GM12878 (cell line): ENCODE measurements around the gene SLC38A1. TPM values are rescaled to one million over a fixed set of nuclear protein-coding genes. Genes with fewer than 3 reads are reported as not detected.

Experiments
- BCL11A ChIP-seq: IDR thresholded peaks from 2 replicates; pipeline ENCODE4 v1.6.1; 2011; ENCODE audit warnings: low read depth, low read length
- BMI1 ChIP-seq: fragments of 450-650 bp; IDR thresholded peaks from 2 replicates; pipeline ENCODE4 v1.6.1; 2016; ENCODE audit warnings: mild to moderate bottlenecking, moderate library complexity, borderline replicate concordance
- BRCA1 ChIP-seq: IDR thresholded peaks from 2 replicates; pipeline ENCODE4 v1.6.1; 2011; ENCODE audit warnings: low read depth, low read length, improper control_type of control experiment
- CHD1 ChIP-seq: IDR thresholded peaks from 2 replicates; pipeline ENCODE4 v1.6.1; 2012; ENCODE audit warnings: low read depth, low read length, improper control_type of control experiment
- DPF2 ChIP-seq: fragments of 450-650 bp; IDR thresholded peaks from 2 replicates; pipeline ENCODE4 v1.6.1; 2017; ENCODE audit warnings: mild to moderate bottlenecking
- EGR1 ChIP-seq, 2 experiments: IDR thresholded peaks; 1 replicate in 1 of 2; 2 replicates in 1 of 2; pipeline ENCODE4 v1.6.1; 2011 to 2012; ENCODE audit warnings: low read depth in 2 of 2, low read length in 2 of 2, borderline replicate concordance in 1 of 2, mild to moderate bottlenecking in 1 of 2, moderate library complexity in 1 of 2
- ETV6 ChIP-seq, 2 experiments: fragments of 450-650 bp in 1 of 2; IDR thresholded peaks in 1 of 2; conservative IDR thresholded peaks in 1 of 2; 2 replicates each; pipeline ENCODE4 v1.6.1; 2014; ENCODE audit warnings: antibody characterized with exemption in 1 of 2, borderline replicate concordance in 1 of 2, low read depth in 1 of 2, mild to moderate bottlenecking in 1 of 2, moderate library complexity in 1 of 2
- GABPA ChIP-seq: IDR thresholded peaks from 2 replicates; pipeline ENCODE4 v1.6.1; 2014; ENCODE audit warnings: antibody characterized with exemption, low read depth, mild to moderate bottlenecking, inconsistent platforms
- HCFC1 ChIP-seq: fragments of 150-350 bp; IDR thresholded peaks from 2 replicates; pipeline ENCODE4 v1.6.1; 2014; ENCODE audit warnings: low read length
- HDGF ChIP-seq: fragments of 450-650 bp; IDR thresholded peaks from 2 replicates; pipeline ENCODE4 v1.6.1; 2016; ENCODE audit warnings: antibody characterized with exemption
- IKZF2 ChIP-seq, 2 experiments: fragments of 450-650 bp; IDR thresholded peaks; 2 replicates each; pipeline ENCODE4 v1.6.1; 2017; ENCODE audit warnings: mild to moderate bottlenecking in 2 of 2, moderate library complexity in 2 of 2
- JUND ChIP-seq: IDR thresholded peaks from 2 replicates; pipeline ENCODE4 v1.6.1; 2012; ENCODE audit warnings: low read depth, mild to moderate bottlenecking, low read length, improper control_type of control experiment, moderate library complexity
- MTA2 ChIP-seq: fragments of 450-650 bp; IDR thresholded peaks from 2 replicates; pipeline ENCODE4 v1.6.1; 2016; ENCODE audit warnings: low read depth, mild to moderate bottlenecking, moderate library complexity
- NR2C1 ChIP-seq: fragments of 450-650 bp; IDR thresholded peaks from 2 replicates; pipeline ENCODE4 v1.6.1; 2017; ENCODE audit warnings: antibody characterized with exemption, mild to moderate bottlenecking, moderate library complexity
- POLR2AphosphoS2 ChIP-seq: IDR thresholded peaks from 2 replicates; pipeline ENCODE4 v1.6.1; 2011; ENCODE audit warnings: low read depth, mild to moderate bottlenecking, low read length, improper control_type of control experiment, moderate library complexity
- RFX5 ChIP-seq: IDR thresholded peaks from 2 replicates; pipeline ENCODE4 v1.6.1; 2011; ENCODE audit warnings: low read depth, low read length, improper control_type of control experiment
- SREBF1 ChIP-seq: IDR thresholded peaks from 2 replicates; pipeline ENCODE4 v1.6.1; 2012; ENCODE audit warnings: mild to moderate bottlenecking, low read length
- SUPT20H ChIP-seq: IDR thresholded peaks from 2 replicates; pipeline ENCODE4 v1.6.1; 2011; ENCODE audit warnings: low read depth, mild to moderate bottlenecking, low read length, moderate library complexity, borderline replicate concordance; ENCODE audit not compliant: control insufficient read depth
- ZBED1 ChIP-seq: IDR thresholded peaks from 2 replicates; pipeline ENCODE4 v1.6.1; 2016; ENCODE audit warnings: borderline replicate concordance
- polyA plus RNA-seq, 11 experiments: library from polyadenylated mRNA; depleted of rRNA in 4 of 11; unstranded in 6 of 11; stranded (reverse) in 5 of 11; fragments of >200 nt; fragmentation: Nextera tagmentation in 4 of 11; fragmentation: Illumina TruSeq in 1 of 11; extraction: Ambion mirVana in 4 of 11; extraction: Trizol in 1 of 11; gene quantifications; 1 replicate in 1 of 11; 2 replicates in 10 of 11; pipeline versions ENCODE4 v1.2.1 to v1.2.3, GENCODE V29; 2011 to 2016; ENCODE audit warnings: inconsistent platforms in 2 of 11, missing spikeins in 2 of 11, low read depth in 1 of 11
- total RNA-seq, 4 experiments: library from RNA; depleted of rRNA in 3 of 4; stranded (reverse); fragments of >200 nt in 3 of 4; fragmentation: Illumina TruSeq in 1 of 4; extraction: Trizol in 1 of 4; gene quantifications; 2 replicates each; pipeline versions ENCODE4 v1.2.1 to v1.2.3, GENCODE V29; 2013 to 2021
- TF ChIP-seq, protein P1 (sequence below): fragments of 150-350 bp; IDR thresholded peaks from 2 replicates; pipeline ENCODE4 v1.6.1; 2014; ENCODE audit warnings: mild to moderate bottlenecking, low read depth, low read length
- TF ChIP-seq, protein P2 (sequence below): fragments of 450-650 bp; IDR thresholded peaks from 2 replicates; pipeline ENCODE4 v1.6.1; 2017; ENCODE audit warnings: mild to moderate bottlenecking, moderate library complexity
- TF ChIP-seq, protein P3 (sequence below): fragments of 450-650 bp; IDR thresholded peaks from 2 replicates; pipeline ENCODE4 v1.6.1; 2016; ENCODE audit warnings: mild to moderate bottlenecking, moderate library complexity, borderline replicate concordance

Gene SLC38A1
- total and polyA plus RNA-seq, 10 of the 15 experiments (the other 5 are each of a cell fraction or from before 2014, with no cell fraction given), result 38.1 to 191 (median 144) TPM

DNA sequence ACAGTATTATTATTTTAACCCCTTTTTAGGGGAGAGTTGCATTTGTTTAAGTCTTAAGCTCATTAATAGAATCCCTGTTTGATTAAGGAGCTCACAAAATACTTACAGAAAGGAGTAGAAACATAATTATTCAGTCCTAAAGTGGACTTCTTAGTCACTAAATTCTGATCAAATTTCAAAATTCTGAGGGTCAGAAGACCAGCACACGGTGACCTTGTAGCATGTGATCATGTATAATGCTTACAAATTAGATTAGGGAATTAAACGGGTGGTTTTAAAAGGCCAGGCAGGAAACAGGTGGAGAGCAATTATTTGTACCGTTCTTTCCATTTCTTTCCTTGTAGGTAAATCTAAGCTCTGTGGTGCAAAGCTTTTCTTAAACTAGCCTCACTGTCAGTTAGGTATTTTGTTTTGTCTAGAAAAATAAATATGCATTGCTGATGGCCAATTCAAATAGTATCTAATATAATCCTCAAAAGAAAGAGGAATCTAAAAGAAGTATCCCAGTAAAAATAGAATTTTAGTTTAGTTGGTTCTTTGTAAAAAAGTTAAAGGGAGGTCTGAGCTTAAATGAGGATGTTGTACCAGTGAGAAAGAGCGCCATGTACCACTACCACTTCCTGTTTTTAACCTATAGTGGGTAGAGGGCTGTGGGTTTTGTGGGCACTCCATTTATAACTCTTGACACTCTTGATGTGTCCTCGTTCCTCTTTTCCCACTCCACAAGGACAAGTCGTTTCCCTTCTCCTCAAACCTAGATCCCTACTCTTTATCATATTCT lies 51.1 kb downstream of the SLC38A1 start (continued):
- TF ChIP-seq, protein P1, sequence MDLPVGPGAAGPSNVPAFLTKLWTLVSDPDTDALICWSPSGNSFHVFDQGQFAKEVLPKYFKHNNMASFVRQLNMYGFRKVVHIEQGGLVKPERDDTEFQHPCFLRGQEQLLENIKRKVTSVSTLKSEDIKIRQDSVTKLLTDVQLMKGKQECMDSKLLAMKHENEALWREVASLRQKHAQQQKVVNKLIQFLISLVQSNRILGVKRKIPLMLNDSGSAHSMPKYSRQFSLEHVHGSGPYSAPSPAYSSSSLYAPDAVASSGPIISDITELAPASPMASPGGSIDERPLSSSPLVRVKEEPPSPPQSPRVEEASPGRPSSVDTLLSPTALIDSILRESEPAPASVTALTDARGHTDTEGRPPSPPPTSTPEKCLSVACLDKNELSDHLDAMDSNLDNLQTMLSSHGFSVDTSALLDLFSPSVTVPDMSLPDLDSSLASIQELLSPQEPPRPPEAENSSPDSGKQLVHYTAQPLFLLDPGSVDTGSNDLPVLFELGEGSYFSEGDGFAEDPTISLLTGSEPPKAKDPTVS, result no peak
- peak; percentile 97 for TF ChIP-seq MTA2
- peak; percentile 99 for TF ChIP-seq DPF2
- TF ChIP-seq EGR1 (IDR thresholded peaks at IDR 0.05; ENCODE audit: borderline replicate concordance in 1 of 2, low read depth in 2 of 2, low read length in 2 of 2), result no peak
- peak in 1 of 2 experiments; percentile 67; a peak in 2 of 4 replicates for TF ChIP-seq ETV6 (conservative IDR thresholded peaks at IDR 0.05 in 1 of 2, IDR thresholded peaks at IDR 0.05 in 1 of 2; ENCODE audit: borderline replicate concordance in 1 of 2, low read depth in 1 of 2)
- TF ChIP-seq JUND, result no peak
- no peak for TF ChIP-seq GABPA
- peak; percentile 79; the same call in 1 of the 2 replicates for TF ChIP-seq ZBED1
- peak; percentile 85 for TF ChIP-seq BMI1
- TF ChIP-seq SREBF1, result no peak
- no peak for TF ChIP-seq CHD1
- TF ChIP-seq, protein P2, sequence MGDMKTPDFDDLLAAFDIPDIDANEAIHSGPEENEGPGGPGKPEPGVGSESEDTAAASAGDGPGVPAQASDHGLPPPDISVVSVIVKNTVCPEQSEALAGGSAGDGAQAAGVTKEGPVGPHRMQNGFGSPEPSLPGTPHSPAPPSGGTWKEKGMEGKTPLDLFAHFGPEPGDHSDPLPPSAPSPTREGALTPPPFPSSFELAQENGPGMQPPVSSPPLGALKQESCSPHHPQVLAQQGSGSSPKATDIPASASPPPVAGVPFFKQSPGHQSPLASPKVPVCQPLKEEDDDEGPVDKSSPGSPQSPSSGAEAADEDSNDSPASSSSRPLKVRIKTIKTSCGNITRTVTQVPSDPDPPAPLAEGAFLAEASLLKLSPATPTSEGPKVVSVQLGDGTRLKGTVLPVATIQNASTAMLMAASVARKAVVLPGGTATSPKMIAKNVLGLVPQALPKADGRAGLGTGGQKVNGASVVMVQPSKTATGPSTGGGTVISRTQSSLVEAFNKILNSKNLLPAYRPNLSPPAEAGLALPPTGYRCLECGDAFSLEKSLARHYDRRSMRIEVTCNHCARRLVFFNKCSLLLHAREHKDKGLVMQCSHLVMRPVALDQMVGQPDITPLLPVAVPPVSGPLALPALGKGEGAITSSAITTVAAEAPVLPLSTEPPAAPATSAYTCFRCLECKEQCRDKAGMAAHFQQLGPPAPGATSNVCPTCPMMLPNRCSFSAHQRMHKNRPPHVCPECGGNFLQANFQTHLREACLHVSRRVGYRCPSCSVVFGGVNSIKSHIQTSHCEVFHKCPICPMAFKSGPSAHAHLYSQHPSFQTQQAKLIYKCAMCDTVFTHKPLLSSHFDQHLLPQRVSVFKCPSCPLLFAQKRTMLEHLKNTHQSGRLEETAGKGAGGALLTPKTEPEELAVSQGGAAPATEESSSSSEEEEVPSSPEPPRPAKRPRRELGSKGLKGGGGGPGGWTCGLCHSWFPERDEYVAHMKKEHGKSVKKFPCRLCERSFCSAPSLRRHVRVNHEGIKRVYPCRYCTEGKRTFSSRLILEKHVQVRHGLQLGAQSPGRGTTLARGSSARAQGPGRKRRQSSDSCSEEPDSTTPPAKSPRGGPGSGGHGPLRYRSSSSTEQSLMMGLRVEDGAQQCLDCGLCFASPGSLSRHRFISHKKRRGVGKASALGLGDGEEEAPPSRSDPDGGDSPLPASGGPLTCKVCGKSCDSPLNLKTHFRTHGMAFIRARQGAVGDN, result no peak
- no peak for TF ChIP-seq HCFC1
- no peak for TF ChIP-seq POLR2AphosphoS2
- TF ChIP-seq NR2C1, result no peak
- TF ChIP-seq IKZF2 (IDR thresholded peaks at IDR 0.05), result peak; percentile 100
- no peak for TF ChIP-seq SUPT20H
- TF ChIP-seq BCL11A, result peak; percentile 98
- TF ChIP-seq RFX5, result no peak
- TF ChIP-seq, protein P3, sequence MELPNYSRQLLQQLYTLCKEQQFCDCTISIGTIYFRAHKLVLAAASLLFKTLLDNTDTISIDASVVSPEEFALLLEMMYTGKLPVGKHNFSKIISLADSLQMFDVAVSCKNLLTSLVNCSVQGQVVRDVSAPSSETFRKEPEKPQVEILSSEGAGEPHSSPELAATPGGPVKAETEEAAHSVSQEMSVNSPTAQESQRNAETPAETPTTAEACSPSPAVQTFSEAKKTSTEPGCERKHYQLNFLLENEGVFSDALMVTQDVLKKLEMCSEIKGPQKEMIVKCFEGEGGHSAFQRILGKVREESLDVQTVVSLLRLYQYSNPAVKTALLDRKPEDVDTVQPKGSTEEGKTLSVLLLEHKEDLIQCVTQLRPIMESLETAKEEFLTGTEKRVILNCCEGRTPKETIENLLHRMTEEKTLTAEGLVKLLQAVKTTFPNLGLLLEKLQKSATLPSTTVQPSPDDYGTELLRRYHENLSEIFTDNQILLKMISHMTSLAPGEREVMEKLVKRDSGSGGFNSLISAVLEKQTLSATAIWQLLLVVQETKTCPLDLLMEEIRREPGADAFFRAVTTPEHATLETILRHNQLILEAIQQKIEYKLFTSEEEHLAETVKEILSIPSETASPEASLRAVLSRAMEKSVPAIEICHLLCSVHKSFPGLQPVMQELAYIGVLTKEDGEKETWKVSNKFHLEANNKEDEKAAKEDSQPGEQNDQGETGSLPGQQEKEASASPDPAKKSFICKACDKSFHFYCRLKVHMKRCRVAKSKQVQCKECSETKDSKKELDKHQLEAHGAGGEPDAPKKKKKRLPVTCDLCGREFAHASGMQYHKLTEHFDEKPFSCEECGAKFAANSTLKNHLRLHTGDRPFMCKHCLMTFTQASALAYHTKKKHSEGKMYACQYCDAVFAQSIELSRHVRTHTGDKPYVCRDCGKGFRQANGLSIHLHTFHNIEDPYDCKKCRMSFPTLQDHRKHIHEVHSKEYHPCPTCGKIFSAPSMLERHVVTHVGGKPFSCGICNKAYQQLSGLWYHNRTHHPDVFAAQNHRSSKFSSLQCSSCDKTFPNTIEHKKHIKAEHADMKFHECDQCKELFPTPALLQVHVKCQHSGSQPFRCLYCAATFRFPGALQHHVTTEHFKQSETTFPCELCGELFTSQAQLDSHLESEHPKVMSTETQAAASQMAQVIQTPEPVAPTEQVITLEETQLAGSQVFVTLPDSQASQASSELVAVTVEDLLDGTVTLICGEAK, result no peak
- TF ChIP-seq BRCA1, result no peak
- no peak for TF ChIP-seq HDGF
